ENCODE measurements around the gene BRD9.

The BRD9 gene

DNA sequence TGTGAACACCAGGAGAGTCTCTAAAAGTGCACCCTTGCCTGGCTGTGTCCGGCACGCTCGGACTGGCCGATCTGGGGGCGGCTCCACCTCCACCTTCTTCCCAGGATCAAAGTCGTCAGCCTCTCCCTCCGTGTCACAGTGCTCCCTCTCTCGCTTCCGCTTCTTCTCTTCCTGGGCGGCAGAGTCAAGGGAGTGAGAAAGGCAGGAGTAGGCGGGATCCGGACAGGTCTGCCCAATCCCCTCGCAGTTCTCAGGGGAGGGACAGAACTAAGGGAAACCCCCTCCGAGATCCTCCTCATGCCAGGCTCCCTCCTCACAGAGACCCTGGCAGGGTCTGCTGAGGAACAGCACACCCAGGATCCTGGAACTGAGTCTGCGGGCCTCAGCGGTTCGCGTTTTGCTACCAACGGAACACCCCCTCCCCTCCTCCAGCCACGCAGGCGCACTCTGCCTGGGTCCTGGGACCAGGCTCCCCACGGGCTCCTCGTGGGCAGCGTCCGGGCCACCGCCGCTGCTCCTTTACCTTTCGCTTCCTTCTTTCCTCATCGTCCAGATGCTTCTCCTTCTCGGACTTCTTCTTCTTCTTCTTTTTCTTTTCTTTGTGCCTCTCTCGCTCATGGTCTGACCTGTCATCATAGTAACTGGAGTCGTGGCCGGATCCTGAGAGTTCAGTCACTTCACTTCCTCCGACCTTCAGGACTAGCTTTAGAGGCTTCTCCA lies 1.3 kb downstream of the BRD9 start:
- H3K9ac ChIP-seq = no peak overlapping the region

DNA sequence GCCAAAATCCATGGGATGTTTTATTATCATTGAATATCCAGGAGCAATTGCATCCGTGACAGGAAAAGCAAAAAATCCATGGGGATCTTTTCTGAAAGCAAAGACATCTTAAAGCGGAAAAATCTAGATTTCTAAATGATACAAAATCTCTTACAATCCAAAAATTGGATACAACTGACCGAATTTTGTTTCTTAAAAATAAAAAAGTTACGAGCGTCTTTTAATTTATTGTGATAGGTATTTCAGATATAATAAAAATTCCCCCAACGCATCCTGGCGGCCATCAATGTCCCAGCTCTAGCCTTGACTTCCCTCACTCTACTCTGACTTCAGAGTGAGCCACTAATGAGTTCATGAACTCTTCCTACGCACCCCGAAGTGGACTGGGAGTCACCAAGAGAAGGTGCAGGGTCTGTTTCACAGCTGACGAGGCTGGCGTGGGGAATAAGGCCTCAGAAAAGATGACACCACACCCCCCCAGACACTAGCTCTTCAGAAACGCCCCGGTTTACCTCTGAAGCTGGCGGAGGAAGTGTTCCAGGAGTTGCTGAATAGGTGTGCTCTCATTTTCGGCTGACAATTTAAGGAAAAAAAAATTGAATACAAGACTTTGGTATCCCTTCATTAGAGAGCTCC lies 3.4 kb downstream of the BRD9 start:
- H3K27me3 ChIP-seq (ENCODE audit: insufficient read depth, low read depth) = no peaks in the 10 kb centered on the region
- H3K4me1 ChIP-seq (ENCODE audit: low read depth, poor library complexity, severe bottlenecking) = peaks cover 14% of the 10 kb centered on the region
- H2AFZ ChIP-seq (ENCODE audit: low read depth) = no peak overlapping the region
- TF ChIP-seq, protein P1, sequence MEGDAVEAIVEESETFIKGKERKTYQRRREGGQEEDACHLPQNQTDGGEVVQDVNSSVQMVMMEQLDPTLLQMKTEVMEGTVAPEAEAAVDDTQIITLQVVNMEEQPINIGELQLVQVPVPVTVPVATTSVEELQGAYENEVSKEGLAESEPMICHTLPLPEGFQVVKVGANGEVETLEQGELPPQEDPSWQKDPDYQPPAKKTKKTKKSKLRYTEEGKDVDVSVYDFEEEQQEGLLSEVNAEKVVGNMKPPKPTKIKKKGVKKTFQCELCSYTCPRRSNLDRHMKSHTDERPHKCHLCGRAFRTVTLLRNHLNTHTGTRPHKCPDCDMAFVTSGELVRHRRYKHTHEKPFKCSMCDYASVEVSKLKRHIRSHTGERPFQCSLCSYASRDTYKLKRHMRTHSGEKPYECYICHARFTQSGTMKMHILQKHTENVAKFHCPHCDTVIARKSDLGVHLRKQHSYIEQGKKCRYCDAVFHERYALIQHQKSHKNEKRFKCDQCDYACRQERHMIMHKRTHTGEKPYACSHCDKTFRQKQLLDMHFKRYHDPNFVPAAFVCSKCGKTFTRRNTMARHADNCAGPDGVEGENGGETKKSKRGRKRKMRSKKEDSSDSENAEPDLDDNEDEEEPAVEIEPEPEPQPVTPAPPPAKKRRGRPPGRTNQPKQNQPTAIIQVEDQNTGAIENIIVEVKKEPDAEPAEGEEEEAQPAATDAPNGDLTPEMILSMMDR (conservative IDR thresholded peaks at IDR 0.05; ENCODE audit: low read depth, low read length) = no peak
- H3K4me2 ChIP-seq = no peak overlapping the region
- H3K4me3 ChIP-seq (IDR thresholded peaks at IDR 0.05; ENCODE audit: insufficient read depth, low read depth, low read length) = no peak overlapping the region
- peaks cover 56% of the 10 kb centered on the region for H3K79me2 ChIP-seq (ENCODE audit: insufficient read depth, low read depth)
- H4K20me1 ChIP-seq (ENCODE audit: insufficient read depth) = no peaks in the 10 kb centered on the region
- no peak overlapping the region for H3K27ac ChIP-seq
- peaks cover 17% of the 10 kb centered on the region; the same call in 1 of the 2 replicates for H3K36me3 ChIP-seq (ENCODE audit: insufficient read depth)
- H3K9ac ChIP-seq = no peak overlapping the region

More for the DNA sequence above, 1.3 kb downstream of the BRD9 start:
- TF ChIP-seq, protein P1 (conservative IDR thresholded peaks at IDR 0.05; ENCODE audit: low read depth, low read length) = no peak
- Histone ChIP-seq H3K36me3 (ENCODE audit: insufficient read depth) (peaks cover 16% of the 10 kb centered on the region; the same call in 1 of the 2 replicates), H3K79me2 (ENCODE audit: insufficient read depth, low read depth) (peaks cover 59% of the 10 kb centered on the region), H4K20me1 (ENCODE audit: insufficient read depth) (no peaks in the 10 kb centered on the region), H3K4me3 (IDR thresholded peaks at IDR 0.05; ENCODE audit: insufficient read depth, low read depth, low read length) (no peak overlapping the region), H3K4me2 (peak overlapping the region; percentile 91), H3K27me3 (ENCODE audit: insufficient read depth, low read depth) (no peaks in the 10 kb centered on the region), H3K27ac (no peak overlapping the region), H2AFZ (ENCODE audit: low read depth) (no peak overlapping the region), H3K4me1 (ENCODE audit: low read depth, poor library complexity, severe bottlenecking) (peaks cover 20% of the 10 kb centered on the region)

DNA sequence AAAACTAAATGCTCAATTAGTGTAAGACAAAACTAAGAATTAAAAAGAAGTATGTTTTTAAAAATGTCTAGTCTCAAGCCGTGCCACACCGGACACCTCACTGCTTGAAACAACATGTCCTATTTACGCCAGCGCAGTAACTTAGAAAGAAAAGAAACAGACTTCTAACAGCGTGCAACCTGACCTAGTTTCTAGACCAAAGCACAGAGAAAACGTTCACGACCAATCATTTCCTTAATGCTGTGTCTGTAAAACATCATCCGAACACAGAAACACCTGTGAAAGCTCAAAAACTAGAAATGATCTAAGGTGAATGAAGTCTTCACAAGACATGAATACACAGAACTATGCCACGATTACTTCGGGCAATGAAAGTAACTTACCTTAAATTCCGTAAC lies 4.0 kb downstream of the BRD9 start:
- H3K27me3 ChIP-seq (ENCODE audit: insufficient read depth, low read depth) = no peaks in the 10 kb centered on the region
- no peak overlapping the region for H3K27ac ChIP-seq
- peaks cover 23% of the 10 kb centered on the region; the same call in 1 of the 2 replicates for H3K36me3 ChIP-seq (ENCODE audit: insufficient read depth)
- H3K4me3 ChIP-seq (IDR thresholded peaks at IDR 0.05; ENCODE audit: insufficient read depth, low read depth, low read length) = no peak overlapping the region
- no peak overlapping the region for H3K9ac ChIP-seq
- no peaks in the 10 kb centered on the region for H4K20me1 ChIP-seq (ENCODE audit: insufficient read depth)
- H3K79me2 ChIP-seq (ENCODE audit: insufficient read depth, low read depth) = peaks cover 56% of the 10 kb centered on the region
- TF ChIP-seq, protein P1 (conservative IDR thresholded peaks at IDR 0.05; ENCODE audit: low read depth, low read length) = no peak
- peaks cover 8% of the 10 kb centered on the region for H3K4me1 ChIP-seq (ENCODE audit: low read depth, poor library complexity, severe bottlenecking)
- no peak overlapping the region for H3K4me2 ChIP-seq
- H2AFZ ChIP-seq (ENCODE audit: low read depth) = no peak overlapping the region

DNA sequence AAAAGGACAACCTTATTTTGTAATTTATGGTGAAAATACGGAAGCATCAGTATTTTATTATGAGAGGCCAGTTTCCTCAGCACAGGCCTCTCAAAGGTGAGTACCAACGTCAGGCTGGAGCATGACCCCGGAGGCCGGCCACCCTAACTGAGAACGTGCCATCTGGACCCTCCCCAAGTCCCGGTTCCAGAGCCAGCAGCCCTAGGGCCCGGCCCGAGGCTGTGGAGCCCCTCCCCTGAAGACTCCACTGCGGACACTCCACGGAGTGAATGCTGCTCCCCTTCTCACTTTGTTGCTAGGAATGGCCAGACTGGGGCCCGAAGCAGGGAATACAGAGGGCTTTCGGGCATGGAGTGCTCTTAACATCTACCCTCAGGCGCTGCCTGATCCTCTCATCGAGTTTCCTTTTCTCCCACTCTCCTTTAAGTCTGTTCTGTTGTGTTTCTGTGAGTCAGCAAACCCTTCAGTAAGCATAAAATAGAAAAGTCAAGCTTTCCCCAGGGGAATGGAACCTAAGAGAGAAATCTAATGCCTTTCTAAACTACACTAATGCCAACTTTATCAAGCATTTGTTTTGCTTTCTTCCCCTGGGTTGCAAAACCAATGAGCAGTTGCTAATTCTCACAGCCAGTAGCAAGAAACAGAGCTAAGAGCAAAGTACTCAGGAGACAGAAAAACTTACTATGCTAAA lies 4.5 kb downstream of the BRD9 start:
- Histone ChIP-seq H3K27ac (no peak overlapping the region), H3K27me3 (ENCODE audit: insufficient read depth, low read depth) (no peaks in the 10 kb centered on the region), H3K4me1 (ENCODE audit: low read depth, poor library complexity, severe bottlenecking) (peaks cover 6% of the 10 kb centered on the region), H3K4me3 (IDR thresholded peaks at IDR 0.05; ENCODE audit: insufficient read depth, low read depth, low read length) (no peak overlapping the region), H2AFZ (ENCODE audit: low read depth) (no peak overlapping the region), H3K36me3 (ENCODE audit: insufficient read depth) (peaks cover 27% of the 10 kb centered on the region; the same call in 1 of the 2 replicates), H3K9ac (no peak overlapping the region), H4K20me1 (ENCODE audit: insufficient read depth) (no peaks in the 10 kb centered on the region), H3K4me2 (no peak overlapping the region), H3K79me2 (ENCODE audit: insufficient read depth, low read depth) (peaks cover 56% of the 10 kb centered on the region)
- TF ChIP-seq, protein P1 (conservative IDR thresholded peaks at IDR 0.05; ENCODE audit: low read depth, low read length) = no peak

Data from KMS-11 (cell line).